ENCODE results near the gene KIAA1191. TPM values are rescaled to one million over a fixed set of nuclear protein-coding genes. Genes with fewer than 3 reads are reported as not detected.

Gene KIAA1191
- total RNA-seq, 1 donor from 2014 or later: 92.6 TPM

GRCh38 chr5:176392526-176392925, 31.0 kb upstream of the KIAA1191 start:
- H3K27me3 ChIP-seq: no peaks in the 10 kb centered on the region
- no peak for DNase-seq
- H3K36me3 ChIP-seq: peaks cover 17% of the 10 kb centered on the region
- peaks cover 7% of the 10 kb centered on the region for H3K4me1 ChIP-seq
- ATAC-seq: no peak
- no peaks in the 10 kb centered on the region for H3K9me3 ChIP-seq
- H3K27ac ChIP-seq: no peak overlapping the region
- intact Hi-C loops (cut with DNase I): no loop called here
- no peak overlapping the region for H3K4me3 ChIP-seq
- TF ChIP-seq, protein P1, sequence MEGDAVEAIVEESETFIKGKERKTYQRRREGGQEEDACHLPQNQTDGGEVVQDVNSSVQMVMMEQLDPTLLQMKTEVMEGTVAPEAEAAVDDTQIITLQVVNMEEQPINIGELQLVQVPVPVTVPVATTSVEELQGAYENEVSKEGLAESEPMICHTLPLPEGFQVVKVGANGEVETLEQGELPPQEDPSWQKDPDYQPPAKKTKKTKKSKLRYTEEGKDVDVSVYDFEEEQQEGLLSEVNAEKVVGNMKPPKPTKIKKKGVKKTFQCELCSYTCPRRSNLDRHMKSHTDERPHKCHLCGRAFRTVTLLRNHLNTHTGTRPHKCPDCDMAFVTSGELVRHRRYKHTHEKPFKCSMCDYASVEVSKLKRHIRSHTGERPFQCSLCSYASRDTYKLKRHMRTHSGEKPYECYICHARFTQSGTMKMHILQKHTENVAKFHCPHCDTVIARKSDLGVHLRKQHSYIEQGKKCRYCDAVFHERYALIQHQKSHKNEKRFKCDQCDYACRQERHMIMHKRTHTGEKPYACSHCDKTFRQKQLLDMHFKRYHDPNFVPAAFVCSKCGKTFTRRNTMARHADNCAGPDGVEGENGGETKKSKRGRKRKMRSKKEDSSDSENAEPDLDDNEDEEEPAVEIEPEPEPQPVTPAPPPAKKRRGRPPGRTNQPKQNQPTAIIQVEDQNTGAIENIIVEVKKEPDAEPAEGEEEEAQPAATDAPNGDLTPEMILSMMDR (IDR thresholded peaks at IDR 0.05): no peak

DNA sequence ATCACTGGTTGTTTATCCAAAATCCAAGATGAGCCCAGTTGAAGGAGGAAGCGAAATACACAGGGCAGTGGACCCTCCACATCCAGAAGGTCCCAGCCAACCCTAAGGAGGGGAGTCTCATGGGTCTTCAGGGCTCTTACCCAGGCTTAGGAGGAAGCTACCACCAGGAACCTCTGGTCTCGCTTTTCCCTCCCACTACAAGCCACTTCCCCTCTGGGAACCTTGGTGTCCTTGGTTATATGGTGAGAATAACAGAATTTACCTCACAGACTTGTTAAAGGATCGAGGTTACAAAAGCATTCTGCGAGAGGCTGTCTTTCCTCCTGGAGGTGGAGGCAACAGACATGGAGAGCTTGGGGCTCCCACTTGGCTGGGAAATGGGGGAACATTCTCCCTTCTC, 30.4 kb upstream of the KIAA1191 start:
- Histone ChIP-seq H3K36me3 (peaks cover 17% of the 10 kb centered on the region), H3K4me3 (no peak overlapping the region), H3K27me3 (no peaks in the 10 kb centered on the region), H3K4me1 (peaks cover 7% of the 10 kb centered on the region), H3K9me3 (no peaks in the 10 kb centered on the region), H3K27ac (no peak overlapping the region)
- intact Hi-C loops (cut with DNase I): no loop called here
- TF ChIP-seq, protein P1 (IDR thresholded peaks at IDR 0.05): no peak
- ATAC-seq (no peak), DNase-seq (no peak)

DNA sequence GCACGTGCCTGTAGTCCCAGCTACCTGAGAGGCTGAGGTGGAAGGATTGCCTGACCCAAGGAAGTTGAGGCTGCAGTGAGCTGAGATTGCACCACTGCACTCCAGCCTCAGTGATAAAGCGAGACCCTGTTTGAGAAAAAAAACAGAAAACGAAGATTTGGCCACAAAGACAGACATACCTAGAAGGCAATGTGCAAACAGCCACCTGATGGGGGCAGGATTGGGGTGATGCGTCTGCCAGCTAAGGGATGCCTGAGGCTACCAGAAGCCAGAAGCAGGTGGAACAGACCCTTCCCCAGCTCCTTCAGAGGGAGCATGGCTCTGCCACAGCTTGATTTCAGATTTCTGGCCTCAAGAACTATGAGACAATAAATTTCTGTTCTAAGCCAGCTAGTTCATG, 29.9 kb upstream of the KIAA1191 start:
- H3K4me1 ChIP-seq: peaks cover 7% of the 10 kb centered on the region
- H3K27me3 ChIP-seq: no peaks in the 10 kb centered on the region
- H3K4me3 ChIP-seq: no peak overlapping the region
- ATAC-seq (no peak), DNase-seq (no peak)
- no peak overlapping the region for H3K27ac ChIP-seq
- TF ChIP-seq, protein P1 (IDR thresholded peaks at IDR 0.05): no peak
- H3K36me3 ChIP-seq: peaks cover 17% of the 10 kb centered on the region
- no peaks in the 10 kb centered on the region for H3K9me3 ChIP-seq
- intact Hi-C loops (cut with DNase I): no loop called here

- H3K9me3 ChIP-seq: no peaks in the 10 kb centered on the region
- intact Hi-C loops (cut with DNase I): no loop called here
- H3K4me1 ChIP-seq: peaks cover 7% of the 10 kb centered on the region
- ATAC-seq (peak; percentile 40), DNase-seq (no peak)
- peak overlapping the region; percentile 96 for H3K27ac ChIP-seq
- H3K36me3 ChIP-seq: peaks cover 33% of the 10 kb centered on the region
- H3K27me3 ChIP-seq: no peaks in the 10 kb centered on the region
- peak overlapping the region; percentile 87 for H3K4me3 ChIP-seq
- TF ChIP-seq, protein P1 (IDR thresholded peaks at IDR 0.05): no peak
These were observed 27.9 kb upstream of the KIAA1191 start for GRCh38 chr5:176389135-176390123.

GRCh38 chr5:176388444-176389134, 27.0 kb upstream of the KIAA1191 start, which contains the start of the genes HIGD2A and NOP16:
Gene HIGD2A, plus strand, starts transcription at chr5:176388751. Its CDS starts 69 bp downstream, at chr5:176388820.
Gene NOP16, minus strand, starts transcription at chr5:176388598. Its CDS starts 59 bp downstream, at chr5:176388539.
- intact Hi-C loops (cut with DNase I): no loop called here
- TF ChIP-seq, protein P1 (IDR thresholded peaks at IDR 0.05): no peak

More at GRCh38 chr5:176388444-176389134, 27.0 kb upstream of the KIAA1191 start, which contains the start of the genes HIGD2A and NOP16:
- Histone ChIP-seq H3K27ac (peak within 1 kb of the TSS; percentile 96), H3K27me3 (no peaks in the 10 kb centered on the region), H3K4me1 (peaks cover 7% of the 10 kb centered on the region), H3K9me3 (no peaks in the 10 kb centered on the region), H3K4me3 (peak within 1 kb of the TSS; percentile 87), H3K36me3 (peaks cover 36% of the 10 kb centered on the region)
- ATAC-seq (peak; percentile 97), DNase-seq (peak; percentile 100)
